Measurements from ENCODE around the gene EFCAB12. TPM values are rescaled to one million over a fixed set of nuclear protein-coding genes. Genes with fewer than 3 reads are reported as not detected.

The EFCAB12 gene
- total RNA-seq, 3 donors from 2014 or later = 0.32 to 1.3 (median 1.0) TPM

- Histone ChIP-seq H3K4me1 (peaks cover 0 to 5% of the 10 kb centered on the region in 2 donors), H3K36me3 (peaks cover 5% of the 10 kb centered on the region), H3K9me3 (no peaks in the 10 kb centered on the region), H3K27ac (no peak overlapping the region), H3K4me3 (no peak overlapping the region), H3K27me3 (no peaks in the 10 kb centered on the region)
- intact Hi-C loops (cut with DNase I; ENCODE audit: low total_unique reads) = no loop called here
- TF ChIP-seq CTCF (IDR thresholded peaks at IDR 0.05) = no peak
- no peak for TF ChIP-seq POLR2AphosphoS5 (IDR thresholded peaks at IDR 0.05)
- no peak for TF ChIP-seq POLR2A (IDR thresholded peaks at IDR 0.05)
- no peak for DNase-seq (ENCODE audit: low spot score in 2 of 2)
These were observed 5.7 kb upstream of the EFCAB12 start for GRCh38 chr3:129434140-129434539.

GRCh38 chr3:129433565-129433964 is 5.1 kb upstream of the EFCAB12 start:
- no peaks in the 10 kb centered on the region for H3K9me3 ChIP-seq
- TF ChIP-seq CTCF (IDR thresholded peaks at IDR 0.05) (no peak), POLR2A (IDR thresholded peaks at IDR 0.05) (no peak), POLR2AphosphoS5 (IDR thresholded peaks at IDR 0.05) (no peak)
- no peak overlapping the region for H3K27ac ChIP-seq
- H3K27me3 ChIP-seq = no peaks in the 10 kb centered on the region
- intact Hi-C loops (cut with DNase I; ENCODE audit: low total_unique reads) = no loop called here
- peaks cover 0 to 5% of the 10 kb centered on the region in 2 donors for H3K4me1 ChIP-seq
- no peak for DNase-seq (ENCODE audit: low spot score in 2 of 2)
- H3K36me3 ChIP-seq = peaks cover 5% of the 10 kb centered on the region
- H3K4me3 ChIP-seq = no peak overlapping the region

- Histone ChIP-seq H3K4me1 (peaks cover 0 to 5% of the 10 kb centered on the region in 2 donors), H3K27ac (no peak overlapping the region), H3K27me3 (no peaks in the 10 kb centered on the region), H3K9me3 (no peaks in the 10 kb centered on the region), H3K4me3 (no peak overlapping the region), H3K36me3 (peaks cover 5% of the 10 kb centered on the region)
- intact Hi-C loops (cut with DNase I; ENCODE audit: low total_unique reads) = no loop called here
- DNase-seq (ENCODE audit: low spot score in 2 of 2) = no peak
- no peak for TF ChIP-seq POLR2AphosphoS5 (IDR thresholded peaks at IDR 0.05)
- no peak for TF ChIP-seq POLR2A (IDR thresholded peaks at IDR 0.05)
These were observed 4.2 kb upstream of the EFCAB12 start for GRCh38 chr3:129432671-129433070.

GRCh38 chr3:129432036-129432435 is 3.6 kb upstream of the EFCAB12 start:
- Histone ChIP-seq H3K27ac (no peak overlapping the region), H3K4me1 (peaks cover 0 to 5% of the 10 kb centered on the region in 2 donors), H3K4me3 (no peak overlapping the region), H3K9me3 (no peaks in the 10 kb centered on the region), H3K27me3 (no peaks in the 10 kb centered on the region), H3K36me3 (peaks cover 5% of the 10 kb centered on the region)
- intact Hi-C loops (cut with DNase I; ENCODE audit: low total_unique reads) = no loop called here
- DNase-seq (ENCODE audit: low spot score in 2 of 2) = no peak
- TF ChIP-seq POLR2A (IDR thresholded peaks at IDR 0.05) (no peak), CTCF (IDR thresholded peaks at IDR 0.05) (no peak), POLR2AphosphoS5 (IDR thresholded peaks at IDR 0.05) (no peak)

- Histone ChIP-seq H3K4me3 (no peak overlapping the region), H3K4me1 (peaks cover 0 to 5% of the 10 kb centered on the region in 2 donors), H3K27ac (no peak overlapping the region), H3K27me3 (no peaks in the 10 kb centered on the region), H3K36me3 (peaks cover 5% of the 10 kb centered on the region), H3K9me3 (no peaks in the 10 kb centered on the region)
- DNase-seq (ENCODE audit: low spot score in 2 of 2) = no peak
- TF ChIP-seq POLR2A (IDR thresholded peaks at IDR 0.05) (no peak), CTCF (IDR thresholded peaks at IDR 0.05) (no peak), POLR2AphosphoS5 (IDR thresholded peaks at IDR 0.05) (no peak)
- intact Hi-C loops (cut with DNase I; ENCODE audit: low total_unique reads) = no loop called here
These were observed 1.2 kb upstream of the EFCAB12 start for GRCh38 chr3:129429602-129430001.

- H3K27ac ChIP-seq = peak overlapping the region; percentile 66 to 69
- no peak for DNase-seq (ENCODE audit: low spot score in 2 of 2)
- H3K9me3 ChIP-seq = no peaks in the 10 kb centered on the region
- no peaks in the 10 kb centered on the region for H3K27me3 ChIP-seq
- H3K4me1 ChIP-seq = peaks cover 0 to under 1% of the 10 kb centered on the region in 2 donors
- intact Hi-C loops (cut with DNase I; ENCODE audit: low total_unique reads) = no loop called here
- TF ChIP-seq POLR2A (IDR thresholded peaks at IDR 0.05) (no peak), CTCF (IDR thresholded peaks at IDR 0.05) (no peak), POLR2AphosphoS5 (IDR thresholded peaks at IDR 0.05) (no peak)
- peak overlapping the region in 2 of 3 donors; percentile 58 to 69 for H3K4me3 ChIP-seq
- peaks cover under 1% of the 10 kb centered on the region for H3K36me3 ChIP-seq
These were observed 630 bp upstream of the EFCAB12 start for GRCh38 chr3:129429080-129429451.
